Fibroblast of skin of back (primary cell): ENCODE results near the gene CD40LG.

Experiments
- DNase-seq: peaks from one replicate; pipeline ENCODE4 v3.0.0-alpha.2; 2013

The CD40LG gene

DNA sequence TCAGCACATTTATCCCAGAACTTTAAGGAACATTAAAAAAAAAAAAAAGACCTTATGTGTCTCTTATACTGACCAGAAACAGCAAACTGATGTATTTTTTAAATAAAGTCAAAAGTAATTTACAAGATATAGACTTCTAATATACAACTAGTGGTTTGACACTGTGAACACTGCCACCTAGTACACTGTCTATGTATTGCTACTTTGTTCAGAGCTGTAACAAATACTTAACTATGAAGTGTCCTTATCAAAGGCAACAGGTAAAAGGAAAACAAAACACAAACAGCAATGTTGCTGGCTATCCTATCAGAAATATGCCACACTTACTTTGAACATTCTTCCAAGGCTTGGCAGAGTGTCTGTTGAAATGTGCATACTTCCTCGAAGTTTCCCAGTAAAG lies 60.4 kb downstream of the CD40LG start:
- no peak for DNase-seq
